Activated CD8-positive, alpha-beta memory T cell treated with anti-CD3 and anti-CD28 coated beads for 24 hours (primary cell): ENCODE data around the gene SLC37A4.
"Not testable (repeated sequence)": the region's sequence is repeated elsewhere in the genome, so short reads cannot be mapped to it uniquely, and the experiment has no call there.

ENCODE experiments used
- DNase-seq: peaks from one replicate; pipeline ENCODE4 v3.0.0-alpha.2; 2020

SLC37A4 gene

GRCh38 chr11:119016216-119017009, 14.3 kb downstream of the SLC37A4 start:
- no peak for DNase-seq

- no peak for DNase-seq
Observed at GRCh38 chr11:119015054-119015611, 15.5 kb downstream of the SLC37A4 start.

DNA sequence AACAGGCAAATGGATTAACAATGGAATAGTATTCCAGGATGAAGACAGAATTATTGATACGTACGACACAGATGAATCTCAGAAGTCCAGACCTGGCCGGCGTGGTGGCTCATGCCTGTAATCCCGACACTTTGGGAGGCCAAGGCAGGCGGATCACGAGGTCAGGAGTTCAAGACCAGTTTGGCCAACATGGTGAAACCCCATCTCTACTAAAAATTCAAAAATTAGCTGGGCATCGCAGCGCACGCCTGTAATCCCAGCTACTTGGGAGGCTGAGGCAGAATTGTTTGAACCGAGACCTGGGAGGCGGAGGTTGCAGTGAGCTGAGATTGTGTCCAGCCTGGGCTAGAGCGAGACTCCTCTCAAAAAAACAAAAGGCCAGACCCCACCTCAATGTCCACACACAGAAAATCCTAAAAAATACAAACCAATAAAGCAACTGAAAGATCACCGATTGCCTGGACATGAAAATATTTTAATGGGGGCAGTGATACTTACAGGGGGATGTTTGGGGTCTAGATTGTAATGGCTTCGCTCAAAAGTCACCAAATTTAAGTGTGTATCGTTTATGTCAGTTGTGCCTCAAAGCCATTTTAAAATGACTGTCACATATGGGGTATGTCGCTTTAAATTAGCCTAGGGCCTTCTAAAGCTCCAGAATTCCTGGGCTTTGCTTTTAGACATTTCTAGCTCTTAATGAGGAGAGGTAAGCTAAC, 16.3 kb downstream of the SLC37A4 start:
- DNase-seq = no peak

DNA sequence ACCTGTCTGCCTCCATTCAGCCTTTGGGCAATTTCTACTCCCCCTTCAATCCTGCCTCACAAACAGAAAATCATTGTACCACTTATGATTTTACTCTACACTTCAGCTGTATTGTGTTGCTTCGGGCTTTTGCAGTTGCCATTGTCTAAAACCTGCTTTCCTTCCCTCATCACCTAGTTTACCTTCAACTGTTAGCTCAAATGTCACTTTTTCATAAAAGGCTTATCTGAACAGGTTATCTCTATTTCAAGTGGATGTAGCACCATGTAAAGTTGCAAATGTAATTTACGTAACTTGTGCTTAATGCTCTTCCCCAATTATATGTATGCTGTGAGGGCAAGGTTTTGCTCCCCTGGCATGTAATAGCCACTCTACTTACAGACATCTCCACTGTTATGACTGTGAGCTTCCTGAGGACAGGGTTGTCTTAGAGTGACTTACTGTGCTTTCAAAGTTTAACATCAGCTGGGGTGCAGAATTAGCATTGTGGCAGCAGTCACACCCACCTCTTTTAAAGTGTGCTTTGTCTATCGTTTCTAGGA, 18.0 kb downstream of the SLC37A4 start:
- no peak for DNase-seq

GRCh38 chr11:119011476-119012053, 19.1 kb downstream of the SLC37A4 start:
- DNase-seq = no peak

DNA sequence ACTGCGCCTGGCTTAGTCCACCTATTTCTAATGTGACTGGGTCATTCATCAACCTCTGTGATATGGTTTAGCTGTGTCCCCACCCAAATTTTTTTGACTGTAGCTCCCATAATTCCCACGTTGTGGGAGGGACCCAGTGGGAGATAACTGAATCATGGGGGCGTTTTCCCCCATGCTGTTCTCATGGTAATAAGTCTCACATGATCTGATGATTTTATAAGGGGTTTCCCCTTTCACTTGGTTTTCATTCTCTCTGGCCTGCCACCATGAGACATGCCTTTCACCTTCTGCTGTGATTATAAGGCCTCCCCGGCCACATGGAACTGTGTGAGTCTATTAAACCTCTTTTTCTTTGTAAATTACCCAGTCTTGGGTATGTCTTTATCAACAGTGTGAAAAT, 24.0 kb downstream of the SLC37A4 start:
- DNase-seq = no peak

GRCh38 chr11:119000906-119001305, 29.8 kb downstream of the SLC37A4 start:
- no peak for DNase-seq

- no peak for DNase-seq
Observed at GRCh38 chr11:118998822-118999221, 31.9 kb downstream of the SLC37A4 start.

DNA sequence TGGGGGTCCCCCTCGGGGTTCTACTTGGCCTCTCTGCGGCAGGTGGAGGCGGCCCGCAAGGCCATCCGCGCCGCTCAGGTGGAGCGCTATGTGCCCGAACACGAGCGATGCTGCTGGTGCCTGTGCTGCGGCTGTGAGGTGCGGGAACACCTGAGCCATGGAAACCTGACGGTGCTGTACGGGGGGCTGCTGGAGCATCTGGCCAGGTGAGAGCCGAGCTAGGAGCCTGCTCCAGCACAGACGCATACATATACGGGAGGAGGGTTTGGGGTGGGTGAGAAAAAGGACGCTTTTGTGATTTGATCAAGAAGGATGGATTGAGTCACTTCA, 32.3 kb downstream of the SLC37A4 start:
- no peak for DNase-seq

GRCh38 chr11:118997627-118998387, 32.9 kb downstream of the SLC37A4 start, which contains the start of gene CENATAC:
Gene CENATAC, plus strand, starts transcription at chr11:118998138. Its CDS starts 60 bp downstream, at chr11:118998198.
- peak; percentile 98 for DNase-seq

DNA sequence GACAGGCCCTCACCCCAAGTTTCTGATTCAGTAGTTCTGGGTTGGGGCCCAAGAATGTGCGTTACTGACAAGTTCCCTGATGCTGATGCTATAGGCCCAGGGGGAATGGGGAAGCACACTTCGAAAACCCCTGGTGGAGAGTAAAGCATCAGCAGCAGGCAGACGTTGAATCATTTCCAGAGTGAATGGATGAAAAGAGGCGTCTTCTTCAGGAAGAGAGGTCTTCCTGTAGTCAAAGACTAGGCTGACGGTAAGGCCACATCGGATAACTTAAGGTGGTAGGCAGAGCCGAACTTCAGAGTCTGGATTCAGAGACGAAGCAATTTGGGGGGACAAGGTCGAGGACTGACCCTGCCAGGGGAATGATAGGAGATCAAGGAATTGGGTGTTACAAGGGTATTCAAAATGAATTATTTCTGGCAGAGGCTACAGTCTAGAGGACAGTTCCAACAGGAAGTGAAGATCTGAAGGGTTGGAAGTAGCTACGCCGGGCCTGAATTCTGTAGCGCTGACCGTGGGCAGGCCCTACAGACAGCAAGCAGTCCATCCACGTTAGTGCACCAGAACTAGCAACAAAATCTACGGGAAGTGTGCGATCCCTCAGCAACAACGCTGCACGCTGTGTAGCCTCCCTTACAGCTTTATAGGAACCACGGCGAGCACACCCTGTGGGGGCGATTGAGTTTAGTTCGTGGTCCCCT, 33.6 kb downstream of the SLC37A4 start:
- DNase-seq = peak; percentile 68

DNA sequence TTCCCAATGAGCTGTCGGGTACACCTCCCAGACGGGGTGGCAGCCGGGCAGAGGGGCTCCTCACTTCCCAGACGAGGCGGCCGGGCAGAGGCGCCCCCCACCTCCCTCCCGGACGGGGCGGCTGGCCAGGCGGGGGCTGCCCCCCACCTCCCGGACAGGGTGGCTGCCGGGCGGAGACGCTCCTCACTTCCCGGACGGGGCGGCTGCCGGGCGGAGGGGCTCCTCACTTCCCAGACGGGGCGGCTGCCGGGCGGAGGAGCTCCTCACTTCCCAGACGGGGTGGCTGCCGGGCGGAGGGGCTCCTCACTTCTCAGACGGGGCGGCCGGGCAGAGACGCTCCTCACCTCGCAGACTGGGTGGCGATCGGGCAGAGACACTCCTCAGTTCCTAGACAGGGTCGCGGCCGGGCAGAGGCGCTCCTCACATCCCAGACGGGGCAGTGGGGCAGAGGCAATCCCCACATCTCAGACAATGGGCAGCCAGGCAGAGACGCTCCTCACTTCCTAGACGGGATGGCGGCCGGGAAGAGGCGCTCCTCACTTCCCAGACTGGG, 39.1 kb downstream of the SLC37A4 start:
- not testable (repeated sequence) for DNase-seq

- no peak for DNase-seq
Observed at GRCh38 chr11:118988280-118988679, 42.4 kb downstream of the SLC37A4 start.

GRCh38 chr11:118984825-118985224, 45.9 kb downstream of the SLC37A4 start:
- DNase-seq = no peak

- not testable (repeated sequence) for DNase-seq
Observed at GRCh38 chr11:118984337-118984736, 46.3 kb downstream of the SLC37A4 start.

DNA sequence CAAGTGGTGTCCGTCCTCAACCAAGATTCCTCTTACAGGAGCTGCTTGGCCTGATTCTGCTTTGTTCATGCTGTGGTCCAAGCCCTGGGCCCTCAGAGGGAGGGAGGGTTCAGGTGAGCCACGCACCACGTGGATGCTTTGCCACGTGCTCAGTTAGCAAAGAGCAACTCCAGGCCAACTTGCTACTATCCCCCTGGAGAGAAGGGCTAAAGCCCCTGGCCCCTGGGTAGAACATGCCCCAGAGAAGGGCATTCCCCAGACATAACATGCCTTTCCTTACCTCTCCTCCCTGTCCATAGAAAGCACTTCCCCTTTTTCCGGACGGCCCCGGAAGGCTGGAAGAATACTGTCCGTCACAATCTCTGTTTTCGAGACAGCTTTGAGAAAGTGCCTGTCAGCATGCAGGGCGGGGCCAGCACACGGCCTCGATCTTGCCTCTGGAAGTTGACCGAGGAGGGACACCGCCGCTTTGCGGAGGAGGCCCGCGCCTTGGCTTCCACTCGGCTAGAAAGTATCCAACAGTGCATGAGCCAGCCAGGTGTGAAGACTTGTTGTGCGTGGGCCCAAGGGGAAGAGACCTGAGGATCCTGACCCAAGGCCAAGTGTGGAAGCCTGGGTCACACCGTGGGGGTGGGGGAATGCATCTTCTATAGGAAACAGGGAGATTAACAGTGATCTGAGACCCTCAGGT, 50.3 kb downstream of the SLC37A4 start:
- DNase-seq = no peak

DNA sequence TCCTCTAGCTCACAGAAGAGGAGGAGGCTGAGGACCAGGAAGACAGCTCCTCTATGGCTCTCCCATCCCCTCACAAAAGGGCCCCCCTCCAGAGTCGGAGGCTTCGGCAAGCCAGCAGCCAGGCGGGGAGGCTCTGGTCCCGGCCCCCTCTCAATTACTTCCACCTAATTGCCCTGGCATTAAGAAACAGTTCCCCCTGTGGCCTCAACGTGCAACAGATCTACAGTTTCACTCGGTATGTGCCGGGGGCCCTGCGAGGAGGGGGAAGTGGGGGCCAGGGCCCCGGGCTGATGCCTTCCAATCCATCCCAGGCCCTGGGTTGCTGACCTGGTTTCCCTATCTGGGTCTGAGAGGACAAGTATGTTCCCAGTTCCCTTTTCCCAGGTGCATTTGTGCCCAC, 51.2 kb downstream of the SLC37A4 start:
- no peak for DNase-seq

- no peak for DNase-seq
Observed at GRCh38 chr11:118975771-118976709, 54.6 kb downstream of the SLC37A4 start.
